Measurements from ENCODE around the gene AXIN1. TPM values are rescaled to one million over a fixed set of nuclear protein-coding genes. Genes with fewer than 3 reads are reported as not detected.
"Not testable (repeated sequence)": the region's sequence is repeated elsewhere in the genome, so short reads cannot be mapped to it uniquely, and the experiment has no call there.

The AXIN1 gene
- total RNA-seq, 2 experiments from 2014 or later, result 20.0 to 23.8 TPM

DNA sequence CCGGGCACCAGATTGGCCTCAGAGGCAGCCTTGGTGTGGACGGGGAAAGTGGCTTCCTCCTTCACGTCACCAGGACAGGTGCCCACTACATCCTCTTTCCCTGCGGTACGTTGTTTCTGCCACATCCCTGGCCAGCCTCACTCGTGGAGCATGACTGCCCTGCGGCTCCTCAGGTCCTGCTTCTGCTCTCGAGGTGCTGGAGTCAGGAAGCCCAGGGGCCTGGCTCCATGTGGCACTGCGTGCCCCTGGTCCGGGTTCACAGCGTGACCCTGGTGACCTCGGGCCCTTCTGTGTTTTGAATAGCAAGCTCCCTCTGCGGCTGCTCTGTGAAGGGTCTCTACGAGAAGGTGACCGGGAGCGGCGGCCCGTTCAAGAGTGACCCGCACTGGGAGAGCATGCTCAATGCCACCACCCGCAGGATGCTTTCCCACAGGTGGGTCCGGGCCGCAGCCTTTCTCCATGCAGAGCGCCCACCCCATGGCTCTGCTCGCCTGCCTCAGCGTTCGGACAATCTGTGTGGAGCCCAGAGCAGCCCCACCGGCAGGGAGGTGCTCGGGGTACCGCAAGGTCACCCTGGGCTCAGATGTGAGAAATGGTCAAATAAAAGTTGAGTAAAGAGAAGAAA lies 90.3 kb downstream of the AXIN1 start:
- peaks cover 2% of the 10 kb centered on the region for H3K36me3 Mint-ChIP-seq (ENCODE audit: low read depth)
- ATAC-seq (no peak), DNase-seq (no peak)
- peaks cover 5% of the 10 kb centered on the region for H3K4me1 Mint-ChIP-seq
- CTCF ChIA-PET, result no interaction called here
- no peaks in the 10 kb centered on the region for H3K27me3 Mint-ChIP-seq
- no peak overlapping the region for H3K4me3 Mint-ChIP-seq
- no peaks in the 10 kb centered on the region for H3K9me3 Mint-ChIP-seq (ENCODE audit: low read depth)
- H3K27ac Mint-ChIP-seq, result no peak overlapping the region
- intact Hi-C loops (cut with DNase I, micrococcal nuclease), result no loop called here
- POLR2A ChIA-PET, result interaction anchor here (0.6 kb wide), 1 partner anchor 257 kb away, joined by 3 read pairs; no protein-coding TSS in a partner anchor

DNA sequence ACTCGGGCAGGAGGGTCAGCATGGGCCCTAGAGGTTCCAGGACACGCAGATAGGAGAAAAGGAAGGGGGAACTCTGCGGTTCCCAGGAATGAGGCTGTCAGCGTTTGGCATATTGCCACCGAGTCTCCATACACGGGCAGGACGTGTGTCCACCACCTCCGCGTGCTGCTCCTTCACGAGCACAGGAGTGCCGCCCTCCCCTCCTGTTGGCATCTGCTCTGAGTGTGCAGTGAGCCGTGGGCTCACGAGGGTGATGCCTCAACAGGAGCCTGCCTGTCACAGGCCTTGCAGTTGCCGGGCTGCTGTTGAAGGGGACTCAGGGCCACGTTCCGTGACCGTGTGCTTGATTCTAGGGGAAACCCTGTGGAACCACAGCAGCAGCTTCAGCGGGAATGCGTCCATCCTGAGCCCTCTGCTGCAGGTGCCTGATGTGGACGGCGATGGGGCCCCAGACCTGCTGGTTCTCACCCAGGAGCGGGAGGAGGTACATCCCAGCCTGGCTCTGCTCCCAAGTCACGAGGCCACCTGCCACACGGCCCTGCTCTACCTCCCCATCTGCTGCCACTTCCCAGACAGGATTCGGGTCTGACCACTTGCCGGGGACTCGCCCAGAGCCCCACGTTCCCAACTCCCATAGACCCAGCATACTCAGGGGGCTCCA lies 91.4 kb downstream of the AXIN1 start:
- CTCF ChIA-PET, result no interaction called here
- Mint-ChIP-seq H3K27ac (no peak overlapping the region), H3K36me3 (ENCODE audit: low read depth) (peaks cover 2% of the 10 kb centered on the region), H3K9me3 (ENCODE audit: low read depth) (no peaks in the 10 kb centered on the region), H3K4me1 (peaks cover 5% of the 10 kb centered on the region), H3K4me3 (no peak overlapping the region), H3K27me3 (no peaks in the 10 kb centered on the region)
- intact Hi-C loops (cut with DNase I, micrococcal nuclease), result no loop called here
- POLR2A ChIA-PET, result interaction anchor here (0.6 kb wide), 1 partner anchor 258 kb away, joined by 3 read pairs; no protein-coding TSS in a partner anchor
- no peak for DNase-seq
- ATAC-seq, result no peak

DNA sequence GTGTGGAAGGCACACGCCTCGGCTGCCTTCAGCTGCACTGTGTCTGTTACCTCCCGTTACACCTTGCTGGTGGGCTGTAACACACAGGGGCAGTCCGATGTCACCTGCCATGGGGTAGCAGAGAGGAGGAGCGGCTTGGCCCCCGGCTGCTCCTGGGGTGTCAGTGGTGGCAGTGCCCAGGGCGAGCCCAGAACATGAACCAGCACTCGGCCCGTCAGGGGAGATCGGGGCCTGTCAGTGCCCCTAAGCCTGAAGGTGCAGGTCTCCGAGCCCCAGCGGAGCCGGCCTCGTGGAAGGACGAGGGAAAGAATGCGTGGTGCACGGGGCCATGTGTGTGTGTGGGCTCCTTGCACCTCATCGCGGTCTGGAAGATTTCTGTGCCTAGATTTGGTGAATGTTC lies 92.2 kb downstream of the AXIN1 start:
- ChIA-PET CTCF (no interaction called here), POLR2A (no interaction called here)
- Mint-ChIP-seq H3K27me3 (no peaks in the 10 kb centered on the region), H3K27ac (no peak overlapping the region), H3K36me3 (ENCODE audit: low read depth) (peaks cover 7% of the 10 kb centered on the region), H3K4me3 (no peak overlapping the region), H3K4me1 (peaks cover 6% of the 10 kb centered on the region), H3K9me3 (ENCODE audit: low read depth) (no peaks in the 10 kb centered on the region)
- DNase-seq (no peak), ATAC-seq (no peak)
- intact Hi-C loops (cut with DNase I, micrococcal nuclease), result no loop called here

DNA sequence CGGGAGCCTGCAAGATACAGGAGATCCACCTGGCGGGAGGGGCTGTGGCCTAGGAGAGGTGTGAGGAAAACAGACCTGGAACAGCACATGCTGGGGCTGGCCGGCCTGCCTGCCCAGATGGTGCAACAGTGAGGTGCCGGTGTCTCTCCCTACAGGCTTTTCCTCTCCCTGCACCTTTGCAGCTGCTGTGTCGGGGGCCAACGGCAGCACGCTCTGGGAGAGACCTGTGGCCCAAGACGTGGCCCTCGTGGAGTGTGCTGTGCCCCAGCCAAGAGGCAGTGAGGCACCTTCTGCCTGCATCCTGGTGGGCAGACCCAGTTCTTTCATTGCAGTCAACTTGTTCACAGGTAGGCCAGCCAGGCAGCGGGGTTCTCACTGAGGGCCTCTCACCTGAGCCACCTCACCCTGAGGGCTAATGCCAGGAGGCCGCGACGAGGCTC lies 92.7 kb downstream of the AXIN1 start:
- intact Hi-C loops (cut with DNase I, micrococcal nuclease), result no loop called here
- H3K4me3 Mint-ChIP-seq, result no peak overlapping the region

DNA sequence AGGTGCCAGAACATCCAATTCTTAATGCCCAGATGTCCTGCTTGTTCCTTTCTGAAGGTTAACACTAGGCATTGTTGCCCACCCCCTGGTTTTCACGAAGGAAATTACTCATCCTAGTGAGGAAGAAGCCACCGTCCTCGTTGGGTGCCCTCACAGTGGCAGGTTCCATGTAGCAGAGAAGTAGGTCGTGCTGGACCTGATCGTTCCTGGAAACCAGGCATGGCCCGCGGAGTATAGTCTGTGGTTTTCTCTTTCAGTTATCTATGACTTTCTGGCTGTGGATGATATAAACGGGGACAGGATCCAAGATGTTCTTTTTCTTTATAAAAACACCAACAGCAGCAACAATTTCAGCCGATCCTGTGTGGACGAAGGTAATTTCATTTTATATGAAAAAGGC lies 93.3 kb downstream of the AXIN1 start:
- Mint-ChIP-seq H3K9me3 (ENCODE audit: low read depth) (no peaks in the 10 kb centered on the region), H3K27ac (no peak overlapping the region), H3K27me3 (no peaks in the 10 kb centered on the region), H3K36me3 (ENCODE audit: low read depth) (peaks cover 9% of the 10 kb centered on the region), H3K4me1 (peaks cover 11% of the 10 kb centered on the region), H3K4me3 (no peak overlapping the region)
- ChIA-PET POLR2A (no interaction called here), CTCF (interaction anchor here (0.6 kb wide), 1 partner anchor 650 kb away, joined by 3 read pairs; no protein-coding TSS in a partner anchor)
- intact Hi-C loops (cut with DNase I, micrococcal nuclease), result no loop called here
- ATAC-seq (no peak), DNase-seq (no peak)

More for the DNA sequence above, 92.7 kb downstream of the AXIN1 start:
- H3K4me1 Mint-ChIP-seq, result peaks cover 8% of the 10 kb centered on the region
- ATAC-seq, result no peak
- H3K36me3 Mint-ChIP-seq (ENCODE audit: low read depth), result peaks cover 7% of the 10 kb centered on the region
- no peaks in the 10 kb centered on the region for H3K27me3 Mint-ChIP-seq
- POLR2A ChIA-PET, result no interaction called here
- CTCF ChIA-PET, result interaction anchor here (0.6 kb wide), 1 partner anchor 649 kb away, joined by 3 read pairs; no protein-coding TSS in a partner anchor
- no peak for DNase-seq
- H3K9me3 Mint-ChIP-seq (ENCODE audit: low read depth), result no peaks in the 10 kb centered on the region
- H3K27ac Mint-ChIP-seq, result no peak overlapping the region

DNA sequence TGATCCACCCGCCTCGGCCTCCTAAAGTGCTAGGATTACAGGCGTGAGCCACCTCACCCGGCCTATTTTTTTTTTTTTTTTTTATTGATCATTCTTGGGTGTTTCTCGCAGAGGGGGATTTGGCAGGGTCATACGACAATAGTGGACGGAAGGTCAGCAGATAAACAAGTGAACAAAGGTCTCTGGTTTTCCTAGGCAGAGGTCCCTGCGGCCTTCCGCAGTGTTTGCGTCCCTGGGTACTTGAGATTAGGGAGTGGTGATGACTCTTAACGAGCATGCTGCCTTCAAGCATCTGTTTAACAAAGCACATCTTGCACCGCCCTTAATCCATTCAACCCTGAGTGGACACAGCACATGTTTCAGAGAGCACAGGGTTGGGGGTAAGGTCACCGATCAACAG lies 94.4 kb downstream of the AXIN1 start:
- intact Hi-C loops (cut with DNase I, micrococcal nuclease); ATAC-seq; H3K36me3 Mint-ChIP-seq (ENCODE audit: low read depth); CTCF ChIA-PET; H3K27ac Mint-ChIP-seq; POLR2A ChIA-PET; H3K9me3 Mint-ChIP-seq (ENCODE audit: low read depth); H3K27me3 Mint-ChIP-seq; H3K4me3 Mint-ChIP-seq; DNase-seq: not testable (repeated sequence)
- peaks cover 20% of the 10 kb centered on the region for H3K4me1 Mint-ChIP-seq

DNA sequence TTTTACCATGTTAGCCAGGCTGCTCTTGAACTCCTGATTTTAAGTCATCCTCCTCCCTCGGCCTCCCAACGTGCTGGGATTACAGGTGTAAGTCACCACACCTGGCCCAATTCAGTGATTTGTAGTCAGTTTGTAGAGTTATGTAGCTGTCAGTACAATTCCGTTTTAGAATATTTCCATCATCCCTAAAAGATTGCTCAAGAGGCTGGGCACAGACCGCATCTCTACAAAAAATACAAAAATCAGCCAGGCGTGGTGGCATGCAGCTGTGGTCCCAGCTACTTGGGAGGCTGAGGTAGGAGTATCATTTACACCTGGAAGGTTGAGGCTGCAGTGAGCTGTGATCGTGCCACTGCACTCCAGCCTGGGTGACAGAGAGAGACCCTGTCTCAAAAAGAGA lies 97.3 kb downstream of the AXIN1 start:
- H3K27ac Mint-ChIP-seq, result no peak overlapping the region
- ChIA-PET POLR2A (interaction anchor here (0.7 kb wide), 1 partner anchor 27 kb away, joined by 3 read pairs; no protein-coding TSS in a partner anchor), CTCF (interaction anchor here (2.4 kb wide), 1 partner anchor 20 kb away, joined by 8 read pairs; the partner anchor contains the start of gene FAM234A)
- H3K27me3 Mint-ChIP-seq, result no peaks in the 10 kb centered on the region
- H3K4me1 Mint-ChIP-seq, result peaks cover 35% of the 10 kb centered on the region
- H3K36me3 Mint-ChIP-seq (ENCODE audit: low read depth), result peaks cover 8% of the 10 kb centered on the region
- no peak for DNase-seq
- no peak for ATAC-seq
- intact Hi-C loops (cut with DNase I, micrococcal nuclease), result no loop called here
- no peaks in the 10 kb centered on the region for H3K9me3 Mint-ChIP-seq (ENCODE audit: low read depth)
- no peak overlapping the region for H3K4me3 Mint-ChIP-seq

DNA sequence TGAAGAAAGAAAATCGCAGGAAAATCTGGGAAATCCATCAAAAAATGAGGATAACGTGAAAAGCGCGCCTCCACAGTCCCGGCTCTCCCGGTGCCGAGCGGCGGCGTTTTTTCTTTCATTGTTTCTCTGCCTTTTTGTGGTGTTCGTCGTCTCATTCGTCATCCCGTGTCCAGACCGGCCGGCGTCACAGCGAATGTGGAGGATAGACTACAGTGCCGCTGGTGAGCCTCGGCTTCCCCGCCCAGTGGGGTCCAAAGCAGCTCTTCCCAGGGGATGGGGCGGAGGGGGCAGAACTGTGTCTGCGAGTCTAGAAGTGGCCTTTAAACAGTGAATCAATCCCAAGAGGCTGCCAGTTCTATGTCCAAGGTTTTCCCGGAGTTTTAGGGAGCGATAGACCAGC lies 98.1 kb downstream of the AXIN1 start:
- peaks cover 8% of the 10 kb centered on the region for H3K36me3 Mint-ChIP-seq (ENCODE audit: low read depth)
- H3K4me3 Mint-ChIP-seq, result peak overlapping the region; percentile 15
- no peak overlapping the region for H3K27ac Mint-ChIP-seq
- H3K9me3 Mint-ChIP-seq (ENCODE audit: low read depth), result no peaks in the 10 kb centered on the region
- intact Hi-C loops (cut with DNase I, micrococcal nuclease), result no loop called here
- no peaks in the 10 kb centered on the region for H3K27me3 Mint-ChIP-seq
- DNase-seq, result no peak
- peaks cover 36% of the 10 kb centered on the region for H3K4me1 Mint-ChIP-seq
- POLR2A ChIA-PET, result interaction anchor here (0.7 to 1.9 kb wide), 2 partner anchors 19 to 27 kb away, joined by 3 to 13 read pairs; partner anchors contain the start of gene FAM234A
- no peak for ATAC-seq
- CTCF ChIA-PET, result interaction anchor here (1.6 to 2.9 kb wide), 2 partner anchors 19 to 108 kb away, joined by 4 to 16 read pairs; partner anchors contain the start of gene FAM234A

DNA sequence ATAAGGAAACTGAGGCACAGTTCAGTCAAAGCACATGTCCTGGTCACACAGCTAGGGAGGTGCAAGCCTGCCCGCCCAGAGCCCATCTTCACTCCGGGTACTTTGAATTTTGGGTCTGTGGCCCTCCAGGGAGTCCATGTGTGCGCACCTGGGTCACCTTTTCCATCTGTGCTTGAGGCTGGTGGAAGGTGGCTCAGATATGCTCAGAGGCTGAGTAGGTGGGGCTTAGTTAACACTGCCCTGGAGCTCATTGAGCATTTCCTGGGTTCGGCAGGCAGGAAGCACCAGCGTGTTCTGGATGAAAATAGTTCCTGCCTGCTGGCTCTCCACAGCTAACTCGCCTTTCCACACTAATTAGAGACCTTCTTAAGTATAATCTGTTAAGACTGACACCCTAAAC lies 98.7 kb downstream of the AXIN1 start:
- CTCF ChIA-PET, result interaction anchor here (1.6 to 2.9 kb wide), 2 partner anchors 19 to 108 kb away, joined by 4 to 16 read pairs; partner anchors contain the start of gene FAM234A
- DNase-seq, result peak; percentile 47

DNA sequence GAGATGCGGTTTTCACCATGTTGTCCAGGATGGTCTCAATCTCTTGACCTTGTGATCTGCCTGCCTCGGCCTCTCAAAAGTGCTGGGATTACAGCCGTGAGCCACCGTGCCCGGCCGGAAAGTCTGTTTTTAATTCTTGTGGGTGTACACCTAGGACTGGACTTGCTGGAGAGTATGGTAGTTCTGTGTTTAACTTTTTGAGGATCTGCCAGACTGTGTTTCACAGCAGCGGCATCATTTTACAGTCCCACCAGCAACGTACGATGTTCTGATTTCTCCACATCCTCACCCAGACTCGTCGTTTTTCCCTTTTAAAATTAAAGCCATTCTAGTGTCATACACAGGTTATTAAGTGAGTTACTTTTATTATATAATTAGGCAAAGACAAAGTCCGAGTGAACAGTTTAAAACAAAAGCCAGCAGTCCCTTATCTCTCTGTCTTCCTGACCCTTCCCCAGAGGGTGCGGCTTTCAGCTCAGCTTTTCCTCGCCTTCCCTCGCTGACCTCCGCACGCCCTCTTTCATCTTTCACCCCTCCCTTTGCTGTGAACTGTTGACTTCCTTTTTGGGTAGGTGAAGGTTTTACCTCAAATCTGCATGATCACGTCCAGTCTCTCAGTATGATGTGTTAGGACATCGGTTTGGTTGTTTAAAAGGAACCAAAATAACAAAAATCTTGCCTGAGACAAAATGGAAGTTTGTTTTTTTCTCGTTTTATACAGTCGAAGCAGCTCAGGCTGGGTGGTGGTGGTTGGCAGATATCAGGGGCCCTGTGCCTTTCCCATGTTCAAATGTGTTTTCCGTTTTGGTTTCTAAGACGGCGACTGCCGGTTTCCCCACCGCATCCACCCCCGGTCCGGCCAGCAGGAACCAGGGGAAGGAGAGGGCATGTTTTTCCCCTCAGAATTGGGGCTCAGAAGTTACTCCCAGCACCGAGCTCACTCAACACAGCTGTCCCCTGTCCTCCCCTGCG lies 99.9 kb downstream of the AXIN1 start:
- intact Hi-C loops (cut with DNase I, micrococcal nuclease), result loop anchor here in 1 of 2 experiments (1.0 kb wide), 1 partner anchor 23 kb away; the partner anchor contains the start of gene LUC7L

More for the DNA sequence above, 98.7 kb downstream of the AXIN1 start:
- POLR2A ChIA-PET, result interaction anchor here (1.9 kb wide), 1 partner anchor 19 kb away, joined by 13 read pairs; the partner anchor contains the start of gene FAM234A
- peak; percentile 70 for ATAC-seq
- peak overlapping the region; percentile 47 for H3K27ac Mint-ChIP-seq
- peaks cover 34% of the 10 kb centered on the region for H3K4me1 Mint-ChIP-seq
- H3K4me3 Mint-ChIP-seq, result peak overlapping the region; percentile 28
- intact Hi-C loops (cut with DNase I, micrococcal nuclease), result no loop called here
- H3K36me3 Mint-ChIP-seq (ENCODE audit: low read depth), result peaks cover 8% of the 10 kb centered on the region
- H3K27me3 Mint-ChIP-seq, result no peaks in the 10 kb centered on the region
- no peaks in the 10 kb centered on the region for H3K9me3 Mint-ChIP-seq (ENCODE audit: low read depth)

DNA sequence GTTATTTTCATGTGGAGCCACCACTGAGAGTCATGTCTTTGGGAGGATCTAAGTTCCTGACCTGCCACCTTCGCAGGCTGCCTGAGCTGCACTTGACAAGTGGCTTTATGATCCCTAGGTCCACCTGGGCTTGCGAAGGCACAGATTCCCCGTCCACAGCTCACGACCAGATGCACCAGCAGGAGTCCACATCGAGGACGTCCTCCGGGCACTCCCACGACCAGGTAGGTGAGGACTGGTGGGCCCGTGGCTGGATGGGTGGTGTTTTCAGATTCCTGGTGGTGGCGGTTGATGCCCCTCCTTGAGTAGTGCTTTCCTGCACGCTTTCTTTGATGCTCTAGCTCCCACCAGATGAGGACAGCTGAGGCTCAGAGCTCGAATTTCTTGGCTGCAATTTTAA lies 103.1 kb downstream of the AXIN1 start:
- ATAC-seq, result no peak
- Mint-ChIP-seq H3K27ac (no peak overlapping the region), H3K9me3 (ENCODE audit: low read depth) (no peaks in the 10 kb centered on the region), H3K4me3 (no peak overlapping the region), H3K4me1 (peaks cover 26% of the 10 kb centered on the region), H3K36me3 (ENCODE audit: low read depth) (peaks cover 2% of the 10 kb centered on the region), H3K27me3 (no peaks in the 10 kb centered on the region)
- ChIA-PET CTCF (no interaction called here), POLR2A (no interaction called here)
- DNase-seq, result no peak
- intact Hi-C loops (cut with DNase I, micrococcal nuclease), result no loop called here

More for the DNA sequence above, 99.9 kb downstream of the AXIN1 start:
- Mint-ChIP-seq H3K36me3 (ENCODE audit: low read depth) (peaks cover 8% of the 10 kb centered on the region), H3K4me3 (peak overlapping the region; percentile 56), H3K9me3 (ENCODE audit: low read depth) (no peaks in the 10 kb centered on the region), H3K4me1 (peaks cover 34% of the 10 kb centered on the region), H3K27me3 (no peaks in the 10 kb centered on the region), H3K27ac (peak overlapping the region; percentile 85)
- DNase-seq, result peak; percentile 68
- ChIA-PET CTCF (interaction anchor here (0.7 to 2.9 kb wide), 5 partner anchors 17 to 1041 kb away, joined by 3 to 16 read pairs (median 3); partner anchors contain the start of gene FAM234A), POLR2A (interaction anchor here (1.9 kb wide), 1 partner anchor 17 kb away, joined by 13 read pairs; the partner anchor contains the start of gene FAM234A)
- ATAC-seq, result peak; percentile 84

Measured in activated CD4-positive, alpha-beta T cell treated with anti-CD3 and anti-CD28 coated beads for 36 hours (primary cell).